Measurements from ENCODE around the gene KLHL12.

- TF ChIP-seq POLR2AphosphoS5 (IDR thresholded peaks at IDR 0.05; ENCODE audit: low read depth, low read length), result no peak
- TF ChIP-seq TAF1 (IDR thresholded peaks at IDR 0.05; ENCODE audit: borderline replicate concordance, insufficient read depth, low read length), result no peak
Observed at GRCh38 chr1:202843081-202843480, 84.0 kb downstream of the KLHL12 start.
